ENCODE results near the gene SCNM1.

DNA sequence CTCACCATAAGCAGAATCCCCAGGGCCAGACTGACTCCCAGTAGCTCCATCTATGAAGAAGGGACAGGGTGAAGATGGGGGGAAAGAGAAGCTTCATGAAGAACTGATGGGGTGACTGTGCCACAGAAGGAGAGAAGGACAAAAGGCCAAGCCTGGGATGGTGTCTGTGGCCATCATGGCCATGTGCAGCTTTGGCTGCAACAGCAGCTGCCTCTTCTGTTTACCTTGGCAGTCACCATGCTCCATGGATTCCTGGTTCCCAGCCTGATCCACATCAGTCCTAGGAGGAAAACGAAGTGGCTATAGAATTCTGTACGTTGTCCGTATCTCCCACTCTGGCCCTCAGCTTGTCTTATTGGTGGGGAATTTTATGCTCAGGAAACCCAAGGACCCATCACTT, 31.5 kb upstream of the SCNM1 start:
- TF ChIP-seq, protein P1, sequence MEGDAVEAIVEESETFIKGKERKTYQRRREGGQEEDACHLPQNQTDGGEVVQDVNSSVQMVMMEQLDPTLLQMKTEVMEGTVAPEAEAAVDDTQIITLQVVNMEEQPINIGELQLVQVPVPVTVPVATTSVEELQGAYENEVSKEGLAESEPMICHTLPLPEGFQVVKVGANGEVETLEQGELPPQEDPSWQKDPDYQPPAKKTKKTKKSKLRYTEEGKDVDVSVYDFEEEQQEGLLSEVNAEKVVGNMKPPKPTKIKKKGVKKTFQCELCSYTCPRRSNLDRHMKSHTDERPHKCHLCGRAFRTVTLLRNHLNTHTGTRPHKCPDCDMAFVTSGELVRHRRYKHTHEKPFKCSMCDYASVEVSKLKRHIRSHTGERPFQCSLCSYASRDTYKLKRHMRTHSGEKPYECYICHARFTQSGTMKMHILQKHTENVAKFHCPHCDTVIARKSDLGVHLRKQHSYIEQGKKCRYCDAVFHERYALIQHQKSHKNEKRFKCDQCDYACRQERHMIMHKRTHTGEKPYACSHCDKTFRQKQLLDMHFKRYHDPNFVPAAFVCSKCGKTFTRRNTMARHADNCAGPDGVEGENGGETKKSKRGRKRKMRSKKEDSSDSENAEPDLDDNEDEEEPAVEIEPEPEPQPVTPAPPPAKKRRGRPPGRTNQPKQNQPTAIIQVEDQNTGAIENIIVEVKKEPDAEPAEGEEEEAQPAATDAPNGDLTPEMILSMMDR (IDR thresholded peaks at IDR 0.05; ENCODE audit: insufficient read depth, low read depth, low read length) = no peak
- TF ChIP-seq EZH2 (IDR thresholded peaks at IDR 0.05; ENCODE audit: insufficient read depth, low read length) = no peak
